Naive thymus-derived CD4-positive, alpha-beta T cell (primary cell): Measurements from ENCODE around the gene ACAA1. TPM values are rescaled to one million over a fixed set of nuclear protein-coding genes. Genes with fewer than 3 reads are reported as not detected.

Experiments used
- ATAC-seq: fragments of 150-1000 bp; cut with Tn5 transposase; 2 replicates; pipeline ENCODE4 v1.10.0; 2021; ENCODE audit warnings: mild to moderate bottlenecking, moderate library complexity
- CTCF ChIA-PET: fragments of 350-600 bp; sonication (Branson Sonifier 250); formaldehyde crosslinking; loops from one replicate; lab custom pipeline; 2021; ENCODE audit warnings: antibody characterized with exemption; lab: Charles Lee
- POLR2A ChIA-PET: fragments of 350-600 bp; sonication (Branson Sonifier 250); formaldehyde crosslinking; loops from one replicate; lab custom pipeline; 2021; ENCODE audit warnings: antibody characterized with exemption, inconsistent platforms; lab: Charles Lee
- DNase-seq, 9 donors: peaks; one replicate each; pipeline versions ENCODE4 v3.0.0 to v3.0.0-alpha.2; 2020 to 2022; ENCODE audit warnings: mixed read lengths in 1 of 9
- H3K27ac ChIP-seq: one replicate; pipeline ENCODE4 v1.7.0; 2013; ENCODE audit warnings: mild to moderate bottlenecking, low read depth, low read length, moderate library complexity
- H3K27me3 ChIP-seq, 2 donors: one replicate each; pipeline ENCODE4 v1.7.0; 2013; ENCODE audit warnings: low read length in 2 of 2, mild to moderate bottlenecking in 2 of 2, moderate library complexity in 2 of 2; ENCODE audit not compliant: control insufficient read depth in 2 of 2, insufficient read depth in 2 of 2
- H3K36me3 ChIP-seq, 3 experiments: 1 replicate in 2 of 3; 2 replicates in 1 of 3; pipeline ENCODE4 v1.7.0; 2013; ENCODE audit warnings: low read length in 3 of 3, mild to moderate bottlenecking in 3 of 3, moderate library complexity in 1 of 3; ENCODE audit not compliant: insufficient read depth in 3 of 3, control insufficient read depth in 2 of 3
- H3K4me1 ChIP-seq, 2 donors: one replicate each; pipeline ENCODE4 v1.7.0; 2013; ENCODE audit warnings: low read length in 2 of 2, mild to moderate bottlenecking in 2 of 2, moderate library complexity in 1 of 2; ENCODE audit not compliant: control insufficient read depth in 2 of 2, insufficient read depth in 2 of 2
- H3K4me3 ChIP-seq: 2 replicates; pipeline ENCODE4 v1.7.0; 2013; ENCODE audit warnings: mild to moderate bottlenecking, low read length
- H3K9me3 ChIP-seq, 3 experiments: 1 replicate in 2 of 3; 2 replicates in 1 of 3; pipeline ENCODE4 v1.7.0; 2013; ENCODE audit warnings: low read length in 3 of 3; ENCODE audit not compliant: control insufficient read depth in 2 of 3
- H3K27ac Mint-ChIP-seq, 9 donors: one replicate each; pipeline ENCODE4 v1.8.0; 2020 to 2022; ENCODE audit warnings: mixed read lengths in 9 of 9, mild to moderate bottlenecking in 8 of 9, moderate library complexity in 5 of 9, inconsistent platforms in 2 of 9
- H3K27me3 Mint-ChIP-seq, 5 donors: one replicate each; pipeline ENCODE4 v1.8.0; 2021 to 2022; ENCODE audit warnings: mixed read lengths in 5 of 5, mild to moderate bottlenecking in 1 of 5
- H3K36me3 Mint-ChIP-seq, 5 donors: one replicate each; pipeline ENCODE4 v1.8.0; 2020 to 2022; ENCODE audit warnings: mixed read lengths in 5 of 5, mild to moderate bottlenecking in 3 of 5, inconsistent platforms in 1 of 5
- H3K4me1 Mint-ChIP-seq, 7 donors: one replicate each; pipeline ENCODE4 v1.8.0; 2020 to 2022; ENCODE audit warnings: mixed read lengths in 7 of 7, mild to moderate bottlenecking in 3 of 7, inconsistent platforms in 1 of 7
- H3K4me3 Mint-ChIP-seq, 10 donors: one replicate each; pipeline ENCODE4 v1.8.0; 2020 to 2022; ENCODE audit warnings: mild to moderate bottlenecking in 10 of 10, mixed read lengths in 10 of 10, moderate library complexity in 6 of 10, inconsistent platforms in 2 of 10
- H3K9me3 Mint-ChIP-seq, 11 donors: one replicate each; pipeline ENCODE4 v1.8.0; 2020 to 2022; ENCODE audit warnings: mixed read lengths in 11 of 11, mild to moderate bottlenecking in 4 of 11, inconsistent platforms in 1 of 11, moderate library complexity in 1 of 11
- intact Hi-C, 2 donors: fragments of 100-400 bp; cut with micrococcal nuclease; formaldehyde crosslinking; loops; one replicate each; pipeline ENCODE4 v1.15.1; 2023
- polyA plus RNA-seq, 2 donors: library from polyadenylated mRNA; unstranded; fragments of 300-500 nt; fragmentation: Illumina TruSeq; gene quantifications; one replicate each; pipeline ENCODE4 v1.2.3, GENCODE V29; 2021
- total RNA-seq, 6 experiments: library from RNA in 5 of 6; stranded (reverse) in 5 of 6; gene quantifications; 1 replicate in 5 of 6; 2 replicates in 1 of 6; pipeline ENCODE4 v1.2.3 and lab custom pipeline; 2021 to 2026

The ACAA1 gene
- total and polyA plus RNA-seq, 7 experiments from 2014 or later = 64.4 to 129 (median 90.1) TPM

GRCh38 chr3:38169027-38169317 lies 32.0 kb upstream of the ACAA1 start:
- intact Hi-C loops = loop anchor here (5.0 to 10.0 kb wide), 2 partner anchors 38 to 1216 kb away; partner anchors contain the start of gene SLC25A38 (in 1 of the 2)
- Mint-ChIP-seq H3K27me3 (peaks cover 0 to 6% (median 0%) of the 10 kb centered on the region in 5 donors), H3K9me3 (peaks cover 0 to 3% (median 0%) of the 10 kb centered on the region in 11 donors), H3K27ac (no peak overlapping the region), H3K4me3 (peak overlapping the region in 2 of 10 donors; percentile 15 to 91), H3K4me1 (peaks cover 63 to 87% (median 75%) of the 10 kb centered on the region in 7 donors), H3K36me3 (peaks cover 0 to 21% (median 0%) of the 10 kb centered on the region in 5 donors)
- Histone ChIP-seq H3K4me3 (no peak overlapping the region), H3K27me3 (no peaks in the 10 kb centered on the region), H3K27ac (no peak overlapping the region), H3K36me3 (peaks cover 0 to 7% (median 0%) of the 10 kb centered on the region in 3 experiments), H3K9me3 (no peaks in the 10 kb centered on the region), H3K4me1 (peaks cover 31 to 35% of the 10 kb centered on the region in 2 donors)
- ChIA-PET CTCF (interaction anchor here (0.6 kb wide), 1 partner anchor 21 kb away, joined by 3 read pairs; no protein-coding TSS in a partner anchor), POLR2A (no interaction called here)
- ATAC-seq (no peak), DNase-seq (no peak)

- ChIA-PET CTCF (no interaction called here), POLR2A (no interaction called here)
- no peaks in the 10 kb centered on the region for H3K9me3 ChIP-seq
- ATAC-seq = no peak
- peaks cover 0 to 21% (median 0%) of the 10 kb centered on the region in 5 donors for H3K36me3 Mint-ChIP-seq
- H3K4me3 Mint-ChIP-seq = peak overlapping the region in 8 of 10 donors; percentile 1 to 98 (median 62)
- H3K27me3 ChIP-seq = no peaks in the 10 kb centered on the region
- peaks cover 57 to 81% (median 70%) of the 10 kb centered on the region in 7 donors for H3K4me1 Mint-ChIP-seq
- peaks cover 0 to 7% (median 0%) of the 10 kb centered on the region in 3 experiments for H3K36me3 ChIP-seq
- H3K27me3 Mint-ChIP-seq = peaks cover 0 to 6% (median 0%) of the 10 kb centered on the region in 5 donors
- peaks cover 27 to 29% of the 10 kb centered on the region in 2 donors for H3K4me1 ChIP-seq
- DNase-seq = no peak
- no peak overlapping the region for H3K4me3 ChIP-seq
- intact Hi-C loops = loop anchor here (5.0 to 10.0 kb wide), 2 partner anchors 39 to 1216 kb away; partner anchors contain the start of gene SLC25A38 (in 1 of the 2)
- H3K27ac Mint-ChIP-seq = peak overlapping the region in 5 of 9 donors; percentile 3 to 99 (median 32)
- H3K9me3 Mint-ChIP-seq = peaks cover 0 to 3% (median 0%) of the 10 kb centered on the region in 11 donors
- H3K27ac ChIP-seq = no peak overlapping the region
Observed at GRCh38 chr3:38168151-38169026, 31.5 kb upstream of the ACAA1 start.

- no peak for DNase-seq
- intact Hi-C loops = loop anchor here (5.0 to 10.0 kb wide), 2 partner anchors 40 to 1217 kb away; partner anchors contain the start of gene SLC25A38 (in 1 of the 2)
- H3K4me1 Mint-ChIP-seq = peaks cover 49 to 73% (median 67%) of the 10 kb centered on the region in 7 donors
- peaks cover 0 to 6% (median 0%) of the 10 kb centered on the region in 5 donors for H3K27me3 Mint-ChIP-seq
- peaks cover 19 to 22% of the 10 kb centered on the region in 2 donors for H3K4me1 ChIP-seq
- H3K9me3 Mint-ChIP-seq = peaks cover 0 to 3% (median 0%) of the 10 kb centered on the region in 11 donors
- H3K36me3 ChIP-seq = peaks cover 0 to 7% (median 0%) of the 10 kb centered on the region in 3 experiments
- peaks cover 0 to 21% (median 0%) of the 10 kb centered on the region in 5 donors for H3K36me3 Mint-ChIP-seq
- H3K4me3 ChIP-seq = no peak overlapping the region
- ChIA-PET POLR2A (interaction anchor here (5.4 kb wide), 1 partner anchor 28 kb away, joined by 156 read pairs; the partner anchor contains the start of genes ACAA1 and MYD88), CTCF (interaction anchor here (0.7 kb wide), 1 partner anchor 180 kb away, joined by 5 read pairs; no protein-coding TSS in a partner anchor)
- H3K9me3 ChIP-seq = no peaks in the 10 kb centered on the region
- ATAC-seq = no peak
- no peak overlapping the region for H3K27ac ChIP-seq
- peak overlapping the region; percentile 0 to 98 (median 82) for H3K4me3 Mint-ChIP-seq
- peak overlapping the region in 6 of 9 donors; percentile 3 to 100 (median 66) for H3K27ac Mint-ChIP-seq
- no peaks in the 10 kb centered on the region for H3K27me3 ChIP-seq
Observed at GRCh38 chr3:38167591-38167990, 30.7 kb upstream of the ACAA1 start.

- intact Hi-C loops = loop anchor here (1.0 to 10.0 kb wide), 11 partner anchors 14 to 1219 kb away; partner anchors contain the start of genes ACAA1 (in 2 of the 2), ACVR2B (in 2 of the 2), DLEC1 (in 2 of the 2) and SCN11A (in 2 of the 2)
- CTCF ChIA-PET = interaction anchor here (1.0 to 1.9 kb wide), 2 partner anchors 13 to 122 kb away, joined by 3 to 6 read pairs; no protein-coding TSS in a partner anchor
- H3K4me3 ChIP-seq = peak overlapping the region; percentile 84
Observed at GRCh38 chr3:38165722-38166387, 28.9 kb upstream of the ACAA1 start.

GRCh38 chr3:38164952-38165721 lies 28.2 kb upstream of the ACAA1 start, which contains the start of gene OXSR1:
OXSR1 (plus strand) TSS chr3:38165537; CDS start chr3:38165877, 340 bp downstream.
- H3K36me3 ChIP-seq = peaks cover 0 to 7% (median 0%) of the 10 kb centered on the region in 3 experiments
- CTCF ChIA-PET = interaction anchor here (1.0 to 2.0 kb wide), 5 partner anchors 14 to 190 kb away, joined by 3 to 7 read pairs (median 3); partner anchors contain the start of gene ACAA1
- no peaks in the 10 kb centered on the region for H3K27me3 ChIP-seq
- Mint-ChIP-seq H3K36me3 (peaks cover 0 to 21% (median 0%) of the 10 kb centered on the region in 5 donors), H3K27ac (peak within 1 kb of the TSS; percentile 99 to 100 (median 100)), H3K4me3 (peak within 1 kb of the TSS; percentile 90 to 98 (median 96)), H3K27me3 (peaks cover 0 to 6% (median 0%) of the 10 kb centered on the region in 5 donors), H3K9me3 (peaks cover 0 to 3% (median 0%) of the 10 kb centered on the region in 11 donors), H3K4me1 (peaks cover 25 to 49% (median 44%) of the 10 kb centered on the region in 7 donors)
- H3K4me3 ChIP-seq = peak within 1 kb of the TSS; percentile 84
- peak within 1 kb of the TSS; percentile 98 for H3K27ac ChIP-seq
- peaks cover 18 to 22% of the 10 kb centered on the region in 2 donors for H3K4me1 ChIP-seq
- intact Hi-C loops = loop anchor here (1.0 to 10.0 kb wide), 12 partner anchors 13 to 1220 kb away; partner anchors contain the start of genes ACAA1 (in 2 of the 2), ACVR2B (in 2 of the 2), DLEC1 (in 2 of the 2) and SCN11A (in 2 of the 2)
- ATAC-seq = peak; percentile 93
- POLR2A ChIA-PET = interaction anchor here (0.6 to 5.4 kb wide), 17 partner anchors 9 to 920 kb away, joined by 3 to 156 read pairs (median 4); partner anchors contain the start of genes ACAA1, DLEC1, EXOG and MYD88
- DNase-seq = peak; percentile 94 to 99 (median 98)
- no peaks in the 10 kb centered on the region for H3K9me3 ChIP-seq

More at GRCh38 chr3:38165722-38166387, 28.9 kb upstream of the ACAA1 start:
- H3K27ac Mint-ChIP-seq = peak overlapping the region; percentile 98 to 100 (median 100)
- H3K4me3 Mint-ChIP-seq = peak overlapping the region; percentile 89 to 98 (median 96)
- H3K27me3 ChIP-seq = no peaks in the 10 kb centered on the region
- POLR2A ChIA-PET = interaction anchor here (0.8 to 5.4 kb wide), 9 partner anchors 11 to 921 kb away, joined by 3 to 156 read pairs (median 4); partner anchors contain the start of genes ACAA1, DLEC1, EXOG and MYD88
- H3K36me3 ChIP-seq = peaks cover 0 to 7% (median 0%) of the 10 kb centered on the region in 3 experiments
- peak overlapping the region; percentile 98 for H3K27ac ChIP-seq
- ATAC-seq (no peak), DNase-seq (peak in 1 of 9 donors; percentile 46)
- H3K4me1 Mint-ChIP-seq = peaks cover 32 to 56% (median 51%) of the 10 kb centered on the region in 7 donors
- peaks cover 18 to 22% of the 10 kb centered on the region in 2 donors for H3K4me1 ChIP-seq
- peaks cover 0 to 6% (median 0%) of the 10 kb centered on the region in 5 donors for H3K27me3 Mint-ChIP-seq
- peaks cover 0 to 21% (median 0%) of the 10 kb centered on the region in 5 donors for H3K36me3 Mint-ChIP-seq
- H3K9me3 ChIP-seq = no peaks in the 10 kb centered on the region
- H3K9me3 Mint-ChIP-seq = peaks cover 0 to 3% (median 0%) of the 10 kb centered on the region in 11 donors
